ENCODE data around the gene PITPNC1.

DNA sequence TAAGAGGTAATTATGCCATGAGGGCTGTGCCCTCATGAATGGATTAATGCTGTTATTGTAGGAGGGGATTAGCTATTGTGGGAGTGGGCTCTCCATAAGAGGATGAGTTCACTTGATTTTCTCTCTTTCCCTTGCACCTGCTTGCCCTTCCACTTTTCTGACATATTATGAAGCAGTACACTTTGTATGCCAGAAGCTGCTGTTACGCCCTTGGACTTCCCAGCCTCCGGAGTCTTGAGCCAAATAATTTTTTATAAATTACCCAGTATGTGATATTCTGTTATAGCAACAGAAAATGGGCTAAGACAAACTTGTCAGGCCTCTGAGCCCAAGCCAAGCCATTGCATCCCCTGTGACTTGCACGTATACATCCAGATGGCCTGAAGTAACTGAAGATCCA, 49.1 kb upstream of the PITPNC1 start:
- no peak for TF ChIP-seq YY1 (IDR thresholded peaks at IDR 0.05; ENCODE audit: insufficient read depth, insufficient read length)
- no peak for TF ChIP-seq ZNF274 (IDR thresholded peaks at IDR 0.05; ENCODE audit: low read depth, low read length)
